Central memory CD8-positive, alpha-beta T cell (primary cell): ENCODE measurements around the gene ECM1.

ENCODE experiments used
- ATAC-seq: fragments of 150-1000 bp; cut with Tn5 transposase; replicated peaks from 2 replicates; pipeline ENCODE4 v1.10.0; 2022; ENCODE audit warnings: mild to moderate bottlenecking, moderate FRiP score, moderate number of reproducible peaks; ENCODE audit not compliant: poor library complexity, severe bottlenecking; ENCODE audit errors: extremely low read depth
- DNase-seq, 2 donors: peaks; one replicate each; pipeline ENCODE4 v3.0.0; 2021; ENCODE audit warnings: low spot score in 2 of 2
- H3K27ac Mint-ChIP-seq: one replicate; pipeline ENCODE4 v1.8.0; 2022; ENCODE audit warnings: low read depth, mild to moderate bottlenecking, moderate library complexity, mixed read lengths
- H3K27me3 Mint-ChIP-seq: one replicate; pipeline ENCODE4 v1.8.0; 2022; ENCODE audit warnings: mixed read lengths
- H3K36me3 Mint-ChIP-seq: one replicate; pipeline ENCODE4 v1.8.0; 2022; ENCODE audit warnings: mild to moderate bottlenecking, moderate library complexity, mixed read lengths; ENCODE audit not compliant: insufficient read depth
- H3K4me1 Mint-ChIP-seq: one replicate; pipeline ENCODE4 v1.8.0; 2022; ENCODE audit warnings: mixed read lengths
- H3K4me3 Mint-ChIP-seq: one replicate; pipeline ENCODE4 v1.8.0; 2022; ENCODE audit warnings: mild to moderate bottlenecking, moderate library complexity, mixed read lengths
- H3K9me3 Mint-ChIP-seq: one replicate; pipeline ENCODE4 v1.8.0; 2022; ENCODE audit warnings: mixed read lengths

The ECM1 gene

GRCh38 chr1:150484861-150485260 lies 23.0 kb upstream of the ECM1 start:
- no peaks in the 10 kb centered on the region for H3K9me3 Mint-ChIP-seq
- no peak for ATAC-seq
- peaks cover 11% of the 10 kb centered on the region for H3K36me3 Mint-ChIP-seq
- no peak overlapping the region for H3K27ac Mint-ChIP-seq
- no peak for DNase-seq
- no peaks in the 10 kb centered on the region for H3K27me3 Mint-ChIP-seq
- H3K4me3 Mint-ChIP-seq = no peak overlapping the region
- H3K4me1 Mint-ChIP-seq = peaks cover 22% of the 10 kb centered on the region

GRCh38 chr1:150486966-150487762 lies 20.7 kb upstream of the ECM1 start, which contains the start of gene TARS2:
Gene TARS2, plus strand, starts transcription at chr1:150487419. Its CDS starts 32 bp downstream, at chr1:150487451.
- DNase-seq (peak; percentile 88 to 96), ATAC-seq (peak; percentile 100)
- Mint-ChIP-seq H3K27ac (peak within 1 kb of the TSS; percentile 92), H3K9me3 (no peaks in the 10 kb centered on the region), H3K27me3 (no peaks in the 10 kb centered on the region), H3K4me3 (peak within 1 kb of the TSS; percentile 92), H3K4me1 (peaks cover 22% of the 10 kb centered on the region), H3K36me3 (peaks cover 25% of the 10 kb centered on the region)

GRCh38 chr1:150487763-150488115 lies 20.2 kb upstream of the ECM1 start:
- H3K27me3 Mint-ChIP-seq = no peaks in the 10 kb centered on the region
- peak overlapping the region; percentile 92 for H3K4me3 Mint-ChIP-seq
- no peaks in the 10 kb centered on the region for H3K9me3 Mint-ChIP-seq
- H3K4me1 Mint-ChIP-seq = peaks cover 22% of the 10 kb centered on the region
- H3K36me3 Mint-ChIP-seq = peaks cover 31% of the 10 kb centered on the region
- ATAC-seq (no peak), DNase-seq (no peak)
- H3K27ac Mint-ChIP-seq = peak overlapping the region; percentile 92

GRCh38 chr1:150493175-150493574 lies 14.7 kb upstream of the ECM1 start:
- H3K4me3 Mint-ChIP-seq = no peak overlapping the region

GRCh38 chr1:150498342-150498741 lies 9.6 kb upstream of the ECM1 start:
- Mint-ChIP-seq H3K4me3 (no peak overlapping the region), H3K36me3 (peaks cover 59% of the 10 kb centered on the region), H3K9me3 (no peaks in the 10 kb centered on the region), H3K4me1 (no peaks in the 10 kb centered on the region), H3K27me3 (no peaks in the 10 kb centered on the region), H3K27ac (no peak overlapping the region)
- no peak for DNase-seq
- ATAC-seq = no peak

More at GRCh38 chr1:150493175-150493574, 14.7 kb upstream of the ECM1 start:
- H3K4me1 Mint-ChIP-seq = peaks cover 7% of the 10 kb centered on the region
- H3K9me3 Mint-ChIP-seq = no peaks in the 10 kb centered on the region
- no peaks in the 10 kb centered on the region for H3K27me3 Mint-ChIP-seq
- H3K27ac Mint-ChIP-seq = no peak overlapping the region
- DNase-seq (no peak), ATAC-seq (no peak)
- peaks cover 52% of the 10 kb centered on the region for H3K36me3 Mint-ChIP-seq

GRCh38 chr1:150505431-150505830 lies 2.5 kb upstream of the ECM1 start:
- Mint-ChIP-seq H3K36me3 (peaks cover 24% of the 10 kb centered on the region), H3K9me3 (no peaks in the 10 kb centered on the region), H3K27ac (no peak overlapping the region), H3K4me3 (no peak overlapping the region), H3K27me3 (no peaks in the 10 kb centered on the region), H3K4me1 (peaks cover 11% of the 10 kb centered on the region)
- DNase-seq = no peak
- ATAC-seq = no peak

GRCh38 chr1:150508982-150509381 lies 1.1 kb downstream of the ECM1 start:
- Mint-ChIP-seq H3K4me1 (peaks cover 16% of the 10 kb centered on the region), H3K9me3 (no peaks in the 10 kb centered on the region), H3K4me3 (no peak overlapping the region), H3K27ac (no peak overlapping the region), H3K36me3 (peaks cover 7% of the 10 kb centered on the region), H3K27me3 (no peaks in the 10 kb centered on the region)
- no peak for ATAC-seq
- DNase-seq = no peak

- Mint-ChIP-seq H3K36me3 (peaks cover 3% of the 10 kb centered on the region), H3K9me3 (no peaks in the 10 kb centered on the region), H3K4me1 (peaks cover 23% of the 10 kb centered on the region), H3K4me3 (no peak overlapping the region), H3K27me3 (no peaks in the 10 kb centered on the region), H3K27ac (no peak overlapping the region)
- no peak for ATAC-seq
- no peak for DNase-seq
Observed at GRCh38 chr1:150511551-150511950, 3.6 kb downstream of the ECM1 start.

GRCh38 chr1:150511985-150512660 lies 4.2 kb downstream of the ECM1 start:
- DNase-seq (no peak), ATAC-seq (no peak)
- no peak overlapping the region for H3K27ac Mint-ChIP-seq
- no peak overlapping the region for H3K4me3 Mint-ChIP-seq
- H3K27me3 Mint-ChIP-seq = no peaks in the 10 kb centered on the region
- peaks cover 24% of the 10 kb centered on the region for H3K4me1 Mint-ChIP-seq
- H3K36me3 Mint-ChIP-seq = peaks cover 3% of the 10 kb centered on the region
- no peaks in the 10 kb centered on the region for H3K9me3 Mint-ChIP-seq

GRCh38 chr1:150512846-150513245 lies 4.9 kb downstream of the ECM1 start:
- DNase-seq (no peak), ATAC-seq (no peak)
- H3K4me1 Mint-ChIP-seq = peaks cover 21% of the 10 kb centered on the region
- no peak overlapping the region for H3K4me3 Mint-ChIP-seq
- H3K27ac Mint-ChIP-seq = no peak overlapping the region
- H3K27me3 Mint-ChIP-seq = no peaks in the 10 kb centered on the region
- H3K36me3 Mint-ChIP-seq = peaks cover 1% of the 10 kb centered on the region
- H3K9me3 Mint-ChIP-seq = no peaks in the 10 kb centered on the region

GRCh38 chr1:150513351-150513791 lies 5.5 kb downstream of the ECM1 start:
- Mint-ChIP-seq H3K4me1 (peaks cover 19% of the 10 kb centered on the region), H3K9me3 (no peaks in the 10 kb centered on the region), H3K4me3 (no peak overlapping the region), H3K27ac (no peak overlapping the region), H3K36me3 (no peaks in the 10 kb centered on the region), H3K27me3 (no peaks in the 10 kb centered on the region)
- DNase-seq = no peak
- ATAC-seq = no peak

GRCh38 chr1:150514260-150514659 lies 6.4 kb downstream of the ECM1 start:
- H3K4me1 Mint-ChIP-seq = peaks cover 19% of the 10 kb centered on the region
- DNase-seq (no peak), ATAC-seq (no peak)
- no peaks in the 10 kb centered on the region for H3K27me3 Mint-ChIP-seq
- peak overlapping the region; percentile 91 for H3K27ac Mint-ChIP-seq
- H3K9me3 Mint-ChIP-seq = no peaks in the 10 kb centered on the region
- peak overlapping the region; percentile 79 for H3K4me3 Mint-ChIP-seq
- no peaks in the 10 kb centered on the region for H3K36me3 Mint-ChIP-seq

- Mint-ChIP-seq H3K27ac (peak overlapping the region; percentile 91), H3K4me3 (peak overlapping the region; percentile 79), H3K27me3 (no peaks in the 10 kb centered on the region), H3K4me1 (peaks cover 19% of the 10 kb centered on the region), H3K9me3 (no peaks in the 10 kb centered on the region), H3K36me3 (no peaks in the 10 kb centered on the region)
- DNase-seq (no peak), ATAC-seq (no peak)
Observed at GRCh38 chr1:150514913-150515327, 7.0 kb downstream of the ECM1 start.
